ENCODE data around the gene PNLIP.

Gene PNLIP

GRCh38 chr10:116606061-116606483 lies 60.3 kb downstream of the PNLIP start:
- Histone ChIP-seq H3K4me3 (replicated peaks; ENCODE audit: insufficient read depth, low read length) (no peak overlapping the region), H3K27ac (replicated peaks) (no peak overlapping the region), H3K27me3 (ENCODE audit: insufficient read depth, poor library complexity, severe bottlenecking) (no peaks in the 10 kb centered on the region)
- no peak for DNase-seq (ENCODE audit: low read depth in 1 of 2, low spot score in 1 of 2)
- TF ChIP-seq SPI1 (IDR thresholded peaks at IDR 0.05; ENCODE audit: borderline replicate concordance, low read depth) (no peak), REST (IDR thresholded peaks at IDR 0.05; ENCODE audit: insufficient replicate concordance, low read depth) (no peak), GABPA (IDR thresholded peaks at IDR 0.05; ENCODE audit: low read depth) (no peak), POLR2AphosphoS5 (IDR thresholded peaks at IDR 0.05; ENCODE audit: low read depth) (no peak), CTCF (IDR thresholded peaks at IDR 0.05; ENCODE audit: insufficient read depth, low read length) (no peak)

GRCh38 chr10:116607336-116607735 lies 61.6 kb downstream of the PNLIP start:
- H3K27ac ChIP-seq (replicated peaks) = no peak overlapping the region
- no peak for DNase-seq (ENCODE audit: low read depth in 1 of 2, low spot score in 1 of 2)
- H3K27me3 ChIP-seq (ENCODE audit: insufficient read depth, poor library complexity, severe bottlenecking) = no peaks in the 10 kb centered on the region
- H3K4me3 ChIP-seq (replicated peaks; ENCODE audit: insufficient read depth, low read length) = no peak overlapping the region
- TF ChIP-seq CTCF (IDR thresholded peaks at IDR 0.05; ENCODE audit: insufficient read depth, low read length) = no peak
- no peak for TF ChIP-seq GABPA (IDR thresholded peaks at IDR 0.05; ENCODE audit: low read depth)
- TF ChIP-seq SPI1 (IDR thresholded peaks at IDR 0.05; ENCODE audit: borderline replicate concordance, low read depth) = no peak
- no peak for TF ChIP-seq REST (IDR thresholded peaks at IDR 0.05; ENCODE audit: insufficient replicate concordance, low read depth)
- TF ChIP-seq POLR2AphosphoS5 (IDR thresholded peaks at IDR 0.05; ENCODE audit: low read depth) = no peak

GRCh38 chr10:116608686-116609594 lies 63.2 kb downstream of the PNLIP start:
- Histone ChIP-seq H3K27me3 (ENCODE audit: insufficient read depth, poor library complexity, severe bottlenecking) (no peaks in the 10 kb centered on the region), H3K27ac (replicated peaks) (no peak overlapping the region), H3K4me3 (replicated peaks; ENCODE audit: insufficient read depth, low read length) (no peak overlapping the region)
- no peak for DNase-seq (ENCODE audit: low read depth in 1 of 2, low spot score in 1 of 2)
- no peak for TF ChIP-seq POLR2AphosphoS5 (IDR thresholded peaks at IDR 0.05; ENCODE audit: low read depth)
- TF ChIP-seq REST (IDR thresholded peaks at IDR 0.05; ENCODE audit: insufficient replicate concordance, low read depth) = no peak
- no peak for TF ChIP-seq GABPA (IDR thresholded peaks at IDR 0.05; ENCODE audit: low read depth)
- TF ChIP-seq CTCF (IDR thresholded peaks at IDR 0.05; ENCODE audit: insufficient read depth, low read length) = no peak
- TF ChIP-seq SPI1 (IDR thresholded peaks at IDR 0.05; ENCODE audit: borderline replicate concordance, low read depth) = no peak

Data from HL-60 (cell line).